ENCODE data around the gene ANKLE2. TPM values are rescaled to one million over a fixed set of nuclear protein-coding genes. Genes with fewer than 3 reads are reported as not detected.

ANKLE2 gene
- total RNA-seq, 2 donors from 2014 or later: 82.9 to 129 TPM

GRCh38 chr12:132735496-132735895, 26.1 kb downstream of the ANKLE2 start:
- ATAC-seq (no peak), DNase-seq (ENCODE audit: low spot score in 2 of 2) (no peak)
- Mint-ChIP-seq H3K36me3 (peaks cover 45 to 47% of the 10 kb centered on the region in 2 donors), H3K27ac (peak overlapping the region in 1 of 2 donors; percentile 50), H3K9me3 (no peaks in the 10 kb centered on the region)

DNA sequence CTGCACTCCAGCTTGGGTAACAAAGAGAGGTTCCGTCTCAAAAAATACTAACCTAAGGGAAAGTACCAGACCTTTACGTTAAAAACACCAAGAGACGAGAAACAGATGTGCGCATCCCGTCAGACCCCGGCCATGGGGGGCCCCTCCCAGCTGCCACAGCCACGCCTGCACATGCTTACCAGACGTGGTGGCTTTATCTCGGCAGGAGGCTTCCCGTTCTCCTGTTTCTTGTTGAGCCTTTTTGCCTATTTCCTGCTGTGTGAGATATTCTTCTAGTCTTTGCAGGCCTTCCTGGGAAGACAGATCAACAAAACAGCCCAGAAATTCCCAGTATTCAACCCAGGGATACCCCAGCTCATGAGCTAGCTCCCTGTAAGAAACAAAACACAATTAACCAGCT, 27.4 kb downstream of the ANKLE2 start:
- H3K27ac Mint-ChIP-seq: no peak overlapping the region
- DNase-seq (ENCODE audit: low spot score in 2 of 2): no peak
- peaks cover 0 to 4% of the 10 kb centered on the region in 2 donors for H3K9me3 Mint-ChIP-seq
- ATAC-seq: no peak
- H3K36me3 Mint-ChIP-seq: peaks cover 47 to 54% of the 10 kb centered on the region in 2 donors

GRCh38 chr12:132731574-132731973, 30.1 kb downstream of the ANKLE2 start:
- no peak for ATAC-seq
- Mint-ChIP-seq H3K27ac (no peak overlapping the region), H3K36me3 (peaks cover 38 to 49% of the 10 kb centered on the region in 2 donors), H3K9me3 (peaks cover 0 to 4% of the 10 kb centered on the region in 2 donors)
- DNase-seq (ENCODE audit: low spot score in 2 of 2): no peak

DNA sequence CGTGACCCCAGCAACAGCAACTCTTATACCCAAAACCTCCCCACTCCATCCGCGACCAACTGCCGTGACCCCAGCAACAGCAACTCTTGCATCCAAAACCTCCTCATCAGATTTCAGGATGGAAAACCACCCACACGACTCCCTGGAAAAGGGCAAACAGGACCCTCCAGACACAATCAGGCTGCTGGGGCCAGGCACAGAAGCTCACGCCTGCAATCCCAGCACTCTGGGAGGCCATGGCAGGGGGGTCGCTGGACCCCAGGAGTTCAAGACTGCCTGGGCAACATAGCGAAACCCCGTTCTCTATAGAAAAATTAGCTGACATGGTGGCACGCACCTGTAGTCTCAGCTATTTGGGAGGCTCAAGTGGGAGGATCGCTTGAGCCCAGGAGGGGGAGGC, 31.3 kb downstream of the ANKLE2 start:
- H3K27ac Mint-ChIP-seq: peak overlapping the region; percentile 78 to 88
- no peak for ATAC-seq

GRCh38 chr12:132729541-132730320, 31.9 kb downstream of the ANKLE2 start:
- Mint-ChIP-seq H3K9me3 (peaks cover 0 to 4% of the 10 kb centered on the region in 2 donors), H3K27ac (peak overlapping the region; percentile 78 to 88), H3K36me3 (peaks cover 35 to 41% of the 10 kb centered on the region in 2 donors)
- DNase-seq (ENCODE audit: low spot score in 2 of 2): no peak
- no peak for ATAC-seq

More for the DNA sequence above, 31.3 kb downstream of the ANKLE2 start:
- Mint-ChIP-seq H3K36me3 (peaks cover 39 to 46% of the 10 kb centered on the region in 2 donors), H3K9me3 (peaks cover 0 to 4% of the 10 kb centered on the region in 2 donors)
- no peak for DNase-seq (ENCODE audit: low spot score in 2 of 2)

- ATAC-seq: no peak
- Mint-ChIP-seq H3K27ac (peak overlapping the region; percentile 60 to 64), H3K36me3 (peaks cover 30 to 38% of the 10 kb centered on the region in 2 donors), H3K9me3 (peaks cover 0 to 4% of the 10 kb centered on the region in 2 donors)
- no peak for DNase-seq (ENCODE audit: low spot score in 2 of 2)
These were observed 33.1 kb downstream of the ANKLE2 start for GRCh38 chr12:132728502-132728901.

- H3K9me3 Mint-ChIP-seq: peaks cover 0 to 4% of the 10 kb centered on the region in 2 donors
- peak overlapping the region in 1 of 2 donors; percentile 70 for H3K27ac Mint-ChIP-seq
- DNase-seq (ENCODE audit: low spot score in 2 of 2): no peak
- ATAC-seq: no peak
- H3K36me3 Mint-ChIP-seq: peaks cover 23 to 31% of the 10 kb centered on the region in 2 donors
These were observed 34.4 kb downstream of the ANKLE2 start for GRCh38 chr12:132727091-132727794.

DNA sequence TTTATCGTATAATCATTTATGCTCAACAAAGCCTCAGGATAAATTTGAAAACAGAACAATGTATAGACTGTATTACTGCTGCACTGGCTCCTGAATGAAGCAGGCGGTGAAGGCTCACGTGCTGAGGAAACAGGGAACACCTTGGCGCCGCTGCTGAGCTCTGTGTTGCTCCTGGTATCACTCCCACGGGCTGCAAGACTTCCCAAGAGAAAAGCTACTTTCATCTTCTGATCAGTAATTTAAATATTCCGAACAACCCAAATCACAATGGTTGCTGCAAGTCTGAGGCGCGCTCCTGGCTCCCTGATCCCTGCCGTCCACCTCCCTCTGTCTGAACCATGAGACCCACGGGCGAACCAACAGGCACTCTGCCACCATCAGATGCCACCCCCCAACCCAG, 35.2 kb downstream of the ANKLE2 start:
- Mint-ChIP-seq H3K9me3 (peaks cover 0 to 4% of the 10 kb centered on the region in 2 donors), H3K27ac (peak overlapping the region; percentile 60 to 70), H3K36me3 (peaks cover 17 to 24% of the 10 kb centered on the region in 2 donors)
- DNase-seq (ENCODE audit: low spot score in 2 of 2) (no peak), ATAC-seq (no peak)

DNA sequence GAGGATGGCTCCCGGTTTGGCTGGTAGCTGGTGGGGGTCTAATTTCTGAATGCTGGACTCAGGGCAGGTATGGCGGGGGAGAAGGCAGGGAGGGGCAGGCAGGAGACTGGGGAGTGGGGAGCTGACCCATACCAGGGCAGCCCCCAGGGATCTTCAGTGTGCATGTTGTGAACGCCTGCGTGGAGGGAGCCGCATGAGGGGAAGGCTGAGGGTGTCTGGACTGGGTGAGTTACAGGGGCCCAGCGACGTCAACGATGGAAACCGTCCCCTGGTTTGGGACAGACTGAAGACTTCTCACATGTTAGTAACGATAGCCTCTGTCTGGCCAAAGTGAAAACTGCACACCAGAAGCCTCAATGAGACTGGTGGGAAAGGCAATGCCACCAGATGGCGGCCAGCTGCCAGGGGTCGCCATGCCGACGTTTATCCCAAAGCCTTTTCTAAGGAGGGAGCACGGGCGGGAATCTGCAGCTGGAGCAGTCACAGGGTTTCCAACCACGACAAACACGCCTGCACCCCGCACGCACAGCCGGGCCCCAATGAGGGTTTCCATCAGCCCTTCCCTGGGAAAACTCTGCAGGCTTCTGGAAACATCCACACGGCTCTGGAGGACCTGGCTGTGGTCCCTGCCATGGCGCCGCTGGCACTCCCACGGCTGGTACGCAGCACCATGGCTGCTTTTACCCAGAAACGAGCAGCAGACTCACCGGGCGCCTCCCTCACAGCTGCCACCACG, 37.0 kb downstream of the ANKLE2 start:
- Mint-ChIP-seq H3K27ac (peak overlapping the region; percentile 46 to 72), H3K36me3 (peaks cover 15 to 19% of the 10 kb centered on the region in 2 donors), H3K9me3 (peaks cover 0 to 2% of the 10 kb centered on the region in 2 donors)
- no peak for DNase-seq (ENCODE audit: low spot score in 2 of 2)
- no peak for ATAC-seq

- H3K27ac Mint-ChIP-seq: peak overlapping the region; percentile 46 to 65
- ATAC-seq (no peak), DNase-seq (ENCODE audit: low spot score in 2 of 2) (no peak)
- peaks cover 14 to 19% of the 10 kb centered on the region in 2 donors for H3K36me3 Mint-ChIP-seq
- no peaks in the 10 kb centered on the region for H3K9me3 Mint-ChIP-seq
These were observed 37.9 kb downstream of the ANKLE2 start for GRCh38 chr12:132723764-132724140.

DNA sequence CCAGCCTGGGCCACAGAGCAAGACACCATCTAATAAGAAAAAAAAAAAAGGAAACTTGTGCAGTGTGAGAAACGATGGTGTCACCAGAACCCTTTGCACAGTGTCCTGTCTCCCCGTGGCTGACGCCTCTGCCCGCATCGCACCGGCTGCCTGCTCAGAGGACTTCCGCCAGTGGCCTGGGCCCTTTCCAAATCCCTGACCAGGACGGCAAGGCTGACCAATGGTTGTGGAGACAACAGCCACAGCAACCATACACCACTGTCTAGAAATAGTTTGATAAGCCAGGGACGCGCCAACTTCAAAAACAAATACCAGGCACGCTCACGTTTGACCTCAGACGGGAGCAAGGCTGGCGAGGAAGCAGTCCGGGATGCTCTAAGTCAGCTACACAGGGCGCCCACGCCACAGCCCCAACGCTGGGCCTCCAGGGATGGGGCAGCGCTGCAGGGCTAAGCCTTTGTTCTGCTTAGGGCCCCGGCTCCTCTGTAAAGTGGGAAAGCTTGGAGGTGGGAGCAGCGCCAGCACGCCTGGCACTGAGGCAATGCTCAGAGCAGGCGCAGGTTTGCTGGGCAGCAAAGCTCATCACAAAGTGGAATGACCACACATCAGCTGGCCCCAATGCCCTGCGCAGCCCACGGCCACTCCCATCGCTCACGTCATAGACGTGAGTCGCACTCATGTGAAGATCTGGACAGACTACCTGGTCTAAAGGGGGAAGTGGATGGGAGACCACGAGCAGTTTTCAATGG, 38.4 kb downstream of the ANKLE2 start:
- Mint-ChIP-seq H3K9me3 (no peaks in the 10 kb centered on the region), H3K36me3 (peaks cover 14 to 17% of the 10 kb centered on the region in 2 donors), H3K27ac (peak overlapping the region; percentile 9 to 65)
- DNase-seq (ENCODE audit: low spot score in 2 of 2) (no peak), ATAC-seq (no peak)

DNA sequence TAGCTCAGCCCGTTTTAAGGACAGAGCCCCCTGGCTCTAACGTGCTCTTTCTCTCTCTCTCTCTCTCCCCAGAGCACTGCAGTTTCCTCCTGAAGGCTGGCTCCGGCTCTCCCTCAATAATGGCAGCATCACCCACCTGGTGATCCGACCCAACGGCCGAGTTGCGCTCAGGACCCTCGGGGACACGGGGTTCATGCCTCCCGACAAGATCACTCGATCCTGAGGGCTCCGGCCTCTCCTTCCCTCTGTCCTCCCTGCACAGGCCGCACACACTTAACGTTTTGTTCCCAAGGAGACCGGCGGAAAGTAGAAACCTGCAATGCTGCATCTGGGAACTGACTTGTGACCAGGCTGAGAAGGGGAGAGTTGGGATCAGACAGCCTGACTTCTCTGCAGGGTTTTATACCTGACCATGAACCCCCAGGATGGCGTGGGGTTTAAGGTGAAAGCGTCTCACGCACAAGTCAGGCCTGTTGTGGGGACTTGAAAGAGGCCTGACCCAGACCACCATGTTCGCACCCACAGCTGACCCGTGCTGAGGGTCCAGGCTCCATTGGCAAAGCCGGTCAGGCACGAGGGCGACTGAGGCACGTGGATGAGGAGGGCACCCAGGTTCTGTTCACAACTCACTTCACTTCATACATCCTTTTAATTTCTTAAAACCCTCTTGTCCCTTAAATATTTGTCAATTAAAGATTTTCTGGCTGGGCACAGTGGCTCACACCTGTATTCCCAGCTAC, 40.9 kb downstream of the ANKLE2 start:
- DNase-seq (ENCODE audit: low spot score in 2 of 2): no peak
- Mint-ChIP-seq H3K36me3 (peaks cover 11 to 17% of the 10 kb centered on the region in 2 donors), H3K9me3 (no peaks in the 10 kb centered on the region), H3K27ac (peak overlapping the region; percentile 53 to 82)
- no peak for ATAC-seq

DNA sequence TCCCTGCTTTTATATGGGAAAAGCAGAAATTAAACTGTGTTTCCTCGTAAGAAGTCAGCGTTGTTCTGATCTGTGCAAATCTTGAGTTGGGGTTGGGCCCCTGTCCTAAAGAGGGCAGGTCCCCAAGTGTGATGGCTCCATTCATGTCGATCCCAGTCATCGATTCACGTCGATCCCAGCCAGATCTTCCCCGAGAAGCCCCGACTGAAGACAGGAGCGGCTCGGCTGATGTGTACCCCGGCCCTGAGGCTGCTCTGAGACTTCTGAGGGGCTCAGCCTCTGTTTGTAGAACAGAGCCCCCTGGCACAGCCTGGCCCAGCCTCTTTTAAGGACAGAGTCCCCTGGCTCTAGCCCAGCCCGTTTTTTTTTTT, 41.7 kb downstream of the ANKLE2 start:
- Mint-ChIP-seq H3K27ac (no peak overlapping the region), H3K36me3 (peaks cover 10 to 17% of the 10 kb centered on the region in 2 donors), H3K9me3 (no peaks in the 10 kb centered on the region)
- DNase-seq (ENCODE audit: low spot score in 2 of 2) (no peak), ATAC-seq (no peak)

DNA sequence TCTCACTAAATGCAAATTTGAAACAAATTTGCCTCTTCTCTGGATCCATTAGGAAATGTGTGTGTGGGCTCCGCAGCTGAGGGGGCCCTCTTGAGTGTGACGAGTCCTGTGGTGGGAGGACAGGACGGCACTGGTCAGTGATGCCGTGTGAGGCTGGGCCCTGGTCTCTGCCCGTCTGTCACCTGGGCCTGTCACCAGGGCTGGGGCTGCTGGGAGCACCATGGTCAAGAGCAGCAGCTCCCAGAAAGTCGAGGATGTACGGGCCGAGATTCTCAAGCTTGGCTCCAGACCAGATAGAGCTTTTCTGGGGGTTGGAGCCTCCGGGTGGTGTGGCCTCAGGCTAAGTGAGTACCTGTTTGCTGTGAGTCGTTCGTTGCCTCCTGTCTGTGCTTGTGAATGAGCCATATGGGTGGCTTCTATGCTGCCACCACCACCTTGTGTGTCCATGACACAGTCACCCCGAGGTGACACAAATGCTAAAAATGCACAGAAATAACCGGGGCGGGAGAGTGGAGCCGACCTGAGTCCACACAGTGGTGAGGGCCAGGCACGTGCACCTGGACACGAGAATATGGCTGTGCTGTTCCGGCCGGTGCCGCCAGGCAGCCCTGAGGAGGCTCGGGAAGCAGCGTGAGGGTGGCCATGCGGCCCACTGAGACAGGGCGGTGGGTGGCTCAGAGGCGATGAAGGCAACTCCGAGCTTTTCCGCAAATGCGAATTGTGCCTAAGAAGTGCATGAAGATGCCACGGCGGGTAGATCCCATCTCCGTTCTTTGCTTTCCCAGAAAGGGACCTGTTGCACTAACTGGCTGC, 42.3 kb downstream of the ANKLE2 start:
- peaks cover 10 to 17% of the 10 kb centered on the region in 2 donors for H3K36me3 Mint-ChIP-seq
- no peaks in the 10 kb centered on the region for H3K9me3 Mint-ChIP-seq
- peak overlapping the region in 1 of 2 donors; percentile 92 for H3K27ac Mint-ChIP-seq
- DNase-seq (ENCODE audit: low spot score in 2 of 2): no peak
- peak in 1 of 2 donors; percentile 6 for ATAC-seq

- peak overlapping the region in 1 of 2 donors; percentile 92 for H3K27ac Mint-ChIP-seq
- H3K36me3 Mint-ChIP-seq: peaks cover 10 to 19% of the 10 kb centered on the region in 2 donors
- ATAC-seq: no peak
These were observed 43.0 kb downstream of the ANKLE2 start for GRCh38 chr12:132718644-132719043.

More at GRCh38 chr12:132718644-132719043, 43.0 kb downstream of the ANKLE2 start:
- no peak for DNase-seq (ENCODE audit: low spot score in 2 of 2)
- no peaks in the 10 kb centered on the region for H3K9me3 Mint-ChIP-seq

All from activated naive CD4-positive, alpha-beta T cell treated with anti-CD3 and anti-CD28 coated beads, Interleukin-2, amount 50 U/mL, for 72 hours (primary cell).